ENCODE data around the gene TMEM204.

Gene TMEM204

GRCh38 chr16:1510941-1511351 lies 22.5 kb upstream of the TMEM204 start:
- no peak overlapping the region for H3K4me3 ChIP-seq (ENCODE audit: low read depth, low read length)
- DNase-seq (ENCODE audit: low read depth), result no peak

GRCh38 chr16:1511662-1512569 lies 21.6 kb upstream of the TMEM204 start:
- no peak overlapping the region for H3K4me3 ChIP-seq (ENCODE audit: low read depth, low read length)
- TF ChIP-seq CTCF (IDR thresholded peaks at IDR 0.05; ENCODE audit: low read depth, low read length, missing control alignments), result no peak
- no peak for DNase-seq (ENCODE audit: low read depth)

More at GRCh38 chr16:1510941-1511351, 22.5 kb upstream of the TMEM204 start:
- TF ChIP-seq CTCF (IDR thresholded peaks at IDR 0.05; ENCODE audit: low read depth, low read length, missing control alignments), result no peak

GRCh38 chr16:1512774-1513173 lies 20.7 kb upstream of the TMEM204 start:
- no peak for DNase-seq (ENCODE audit: low read depth)
- TF ChIP-seq CTCF (IDR thresholded peaks at IDR 0.05; ENCODE audit: low read depth, low read length, missing control alignments), result no peak
- H3K4me3 ChIP-seq (ENCODE audit: low read depth, low read length), result no peak overlapping the region

GRCh38 chr16:1514507-1514906 lies 19.0 kb upstream of the TMEM204 start:
- H3K4me3 ChIP-seq (ENCODE audit: low read depth, low read length), result no peak overlapping the region
- DNase-seq (ENCODE audit: low read depth), result no peak
- TF ChIP-seq CTCF (IDR thresholded peaks at IDR 0.05; ENCODE audit: low read depth, low read length, missing control alignments), result no peak

- DNase-seq (ENCODE audit: low read depth), result no peak
- no peak overlapping the region for H3K4me3 ChIP-seq (ENCODE audit: low read depth, low read length)
- TF ChIP-seq CTCF (IDR thresholded peaks at IDR 0.05; ENCODE audit: low read depth, low read length, missing control alignments), result no peak
These were observed 14.8 kb upstream of the TMEM204 start for GRCh38 chr16:1518626-1519135.

GRCh38 chr16:1519831-1520230 lies 13.6 kb upstream of the TMEM204 start:
- no peak for DNase-seq (ENCODE audit: low read depth)
- H3K4me3 ChIP-seq (ENCODE audit: low read depth, low read length), result no peak overlapping the region
- TF ChIP-seq CTCF (IDR thresholded peaks at IDR 0.05; ENCODE audit: low read depth, low read length, missing control alignments), result no peak
